ENCODE results near the gene CBFA2T3.

DNA sequence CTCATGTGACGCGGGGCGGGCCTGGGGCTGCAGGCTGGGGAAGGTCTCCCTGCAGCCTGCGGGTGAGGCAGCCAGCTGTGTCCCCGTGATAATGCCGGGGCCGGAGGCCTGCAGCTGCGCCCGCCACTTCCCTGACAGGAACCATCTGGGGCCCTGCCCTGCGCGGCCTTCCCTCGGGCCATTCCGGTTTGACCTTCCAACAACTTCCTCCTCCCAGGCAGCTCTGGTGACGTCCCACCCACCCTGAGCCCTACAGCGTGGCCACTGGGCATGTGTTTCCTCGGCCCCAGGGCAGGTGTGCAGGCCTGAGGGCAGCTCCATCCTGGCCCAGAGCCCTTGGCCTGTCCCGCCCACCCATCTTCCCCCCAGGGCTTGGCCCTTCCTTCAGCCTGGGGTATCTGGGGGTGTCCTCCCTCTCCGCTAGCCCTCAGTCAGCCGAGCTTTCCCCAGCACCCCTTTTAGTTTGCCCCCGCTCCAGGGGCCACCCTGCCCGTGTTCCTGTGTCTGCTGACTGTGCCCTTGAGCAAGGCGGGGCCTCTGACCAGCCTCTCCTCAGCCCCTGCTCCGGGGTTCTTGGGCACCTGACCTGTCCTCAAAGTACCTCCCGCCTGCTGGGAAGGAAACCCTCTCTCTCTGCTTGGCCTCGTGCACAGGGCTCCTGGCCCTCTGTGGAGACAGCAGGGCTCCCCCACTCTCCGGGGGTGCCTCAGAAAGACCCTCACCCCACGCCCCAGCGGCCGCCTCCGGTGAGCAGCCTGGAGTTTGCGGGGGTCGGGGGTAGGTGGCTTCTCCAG is at the start of gene CBFA2T3:
- TF ChIP-seq, protein P1, sequence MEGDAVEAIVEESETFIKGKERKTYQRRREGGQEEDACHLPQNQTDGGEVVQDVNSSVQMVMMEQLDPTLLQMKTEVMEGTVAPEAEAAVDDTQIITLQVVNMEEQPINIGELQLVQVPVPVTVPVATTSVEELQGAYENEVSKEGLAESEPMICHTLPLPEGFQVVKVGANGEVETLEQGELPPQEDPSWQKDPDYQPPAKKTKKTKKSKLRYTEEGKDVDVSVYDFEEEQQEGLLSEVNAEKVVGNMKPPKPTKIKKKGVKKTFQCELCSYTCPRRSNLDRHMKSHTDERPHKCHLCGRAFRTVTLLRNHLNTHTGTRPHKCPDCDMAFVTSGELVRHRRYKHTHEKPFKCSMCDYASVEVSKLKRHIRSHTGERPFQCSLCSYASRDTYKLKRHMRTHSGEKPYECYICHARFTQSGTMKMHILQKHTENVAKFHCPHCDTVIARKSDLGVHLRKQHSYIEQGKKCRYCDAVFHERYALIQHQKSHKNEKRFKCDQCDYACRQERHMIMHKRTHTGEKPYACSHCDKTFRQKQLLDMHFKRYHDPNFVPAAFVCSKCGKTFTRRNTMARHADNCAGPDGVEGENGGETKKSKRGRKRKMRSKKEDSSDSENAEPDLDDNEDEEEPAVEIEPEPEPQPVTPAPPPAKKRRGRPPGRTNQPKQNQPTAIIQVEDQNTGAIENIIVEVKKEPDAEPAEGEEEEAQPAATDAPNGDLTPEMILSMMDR (conservative IDR thresholded peaks at IDR 0.05) = no peak
- TF ChIP-seq ZFX (IDR thresholded peaks at IDR 0.05) = no peak
